TTC549 (cell line): ENCODE data around the gene CCNG2.

Experiments
- FAIRE-seq: peaks from 2 replicates; lab custom pipeline; 2012; peaks lifted over from hg19 to GRCh38; lab: Jason Lieb, UNC

Gene CCNG2

GRCh38 chr4:77204621-77205020 lies 47.6 kb downstream of the CCNG2 start:
- FAIRE-seq, result no peak

GRCh38 chr4:77209012-77209411 lies 52.0 kb downstream of the CCNG2 start:
- no peak for FAIRE-seq

GRCh38 chr4:77209936-77210335 lies 52.9 kb downstream of the CCNG2 start:
- no peak for FAIRE-seq

- no peak for FAIRE-seq
These were observed 58.1 kb downstream of the CCNG2 start for GRCh38 chr4:77215107-77215506.

- FAIRE-seq, result no peak
These were observed 60.5 kb downstream of the CCNG2 start for GRCh38 chr4:77217526-77217925.

GRCh38 chr4:77219266-77219665 lies 62.3 kb downstream of the CCNG2 start:
- FAIRE-seq, result no peak
